ENCODE data around the gene CKS1B. TPM values are rescaled to one million over a fixed set of nuclear protein-coding genes. Genes with fewer than 3 reads are reported as not detected.

Gene CKS1B
- total RNA-seq, 2 experiments from 2014 or later, result 204 to 230 TPM

DNA sequence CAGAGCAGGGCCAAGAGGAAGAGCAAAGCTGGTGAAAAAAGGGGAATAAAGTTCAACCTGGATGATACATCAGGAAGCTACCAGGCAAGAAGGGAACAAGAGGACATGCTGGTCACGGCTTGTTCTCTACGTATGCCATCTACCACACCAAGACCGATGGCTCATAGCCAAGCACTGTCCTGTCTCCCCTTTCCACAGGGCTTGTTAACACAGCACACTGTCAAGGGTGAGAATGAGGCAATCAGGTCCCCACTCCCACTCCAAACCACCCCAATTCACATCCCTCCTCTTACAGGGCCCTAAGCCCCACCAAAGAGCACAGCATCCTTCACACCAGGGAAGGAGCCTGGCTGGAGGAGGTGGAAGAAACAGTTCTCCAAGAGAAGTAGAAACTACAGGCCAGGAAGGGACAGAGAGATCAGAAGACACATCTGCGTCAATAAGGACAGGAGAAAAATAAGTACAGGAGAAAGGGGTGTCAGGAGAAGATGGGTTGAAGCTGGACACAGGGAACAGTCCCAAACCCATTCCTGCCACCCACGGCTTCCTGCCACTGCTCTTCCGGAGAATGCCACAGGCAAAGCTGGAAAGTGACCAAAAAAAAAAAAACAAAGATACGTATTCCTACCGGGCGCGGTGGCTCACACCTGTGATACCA lies 3.0 kb upstream of the CKS1B start:
- intact Hi-C loops (cut with micrococcal nuclease; ENCODE audit: unreplicated experiment), result no loop called here
- H3K36me3 ChIP-seq (ENCODE audit: insufficient read depth, low read length), result peaks cover 52% of the 10 kb centered on the region
- H2AFZ ChIP-seq (ENCODE audit: low read length), result no peak overlapping the region
- no TSS peak for BruUV-seq (replicated peaks)
- H3K4me3 ChIP-seq (ENCODE audit: low read depth, low read length, poor library complexity, severe bottlenecking), result peak overlapping the region; percentile 10
- H3K4me2 ChIP-seq (ENCODE audit: low read length), result peak overlapping the region; percentile 59
- CTCF ChIA-PET (ENCODE audit: unreplicated experiment), result no interaction called here
- H3K9me3 ChIP-seq (ENCODE audit: low read length), result no peaks in the 10 kb centered on the region
- no peaks in the 10 kb centered on the region for H3K9me2 ChIP-seq (ENCODE audit: insufficient read depth, low read length)
- peaks cover 33% of the 10 kb centered on the region for H3K4me1 ChIP-seq (ENCODE audit: insufficient read depth, low read length, poor library complexity, severe bottlenecking)
- H3K79me2 ChIP-seq (ENCODE audit: insufficient read depth, low read depth, low read length), result peaks cover 51% of the 10 kb centered on the region
- POLR2A ChIA-PET, result interaction anchor here (1.8 kb wide), 1 partner anchor 16 kb away, joined by 6 read pairs; the partner anchor contains the start of gene PBXIP1
- DNase-seq (ENCODE audit: low spot score), result no peak
- no peak overlapping the region for H3K27ac ChIP-seq (ENCODE audit: low read depth, low read length, poor library complexity, severe bottlenecking)
- H4K20me1 ChIP-seq (ENCODE audit: insufficient read depth, low read length), result peaks cover 7% of the 10 kb centered on the region; the same call in 1 of the 2 replicates
- no peak for TF ChIP-seq EZH2phosphoT487 (IDR thresholded peaks at IDR 0.05; ENCODE audit: borderline replicate concordance, low read depth, low read length)
- TF ChIP-seq, protein P1, sequence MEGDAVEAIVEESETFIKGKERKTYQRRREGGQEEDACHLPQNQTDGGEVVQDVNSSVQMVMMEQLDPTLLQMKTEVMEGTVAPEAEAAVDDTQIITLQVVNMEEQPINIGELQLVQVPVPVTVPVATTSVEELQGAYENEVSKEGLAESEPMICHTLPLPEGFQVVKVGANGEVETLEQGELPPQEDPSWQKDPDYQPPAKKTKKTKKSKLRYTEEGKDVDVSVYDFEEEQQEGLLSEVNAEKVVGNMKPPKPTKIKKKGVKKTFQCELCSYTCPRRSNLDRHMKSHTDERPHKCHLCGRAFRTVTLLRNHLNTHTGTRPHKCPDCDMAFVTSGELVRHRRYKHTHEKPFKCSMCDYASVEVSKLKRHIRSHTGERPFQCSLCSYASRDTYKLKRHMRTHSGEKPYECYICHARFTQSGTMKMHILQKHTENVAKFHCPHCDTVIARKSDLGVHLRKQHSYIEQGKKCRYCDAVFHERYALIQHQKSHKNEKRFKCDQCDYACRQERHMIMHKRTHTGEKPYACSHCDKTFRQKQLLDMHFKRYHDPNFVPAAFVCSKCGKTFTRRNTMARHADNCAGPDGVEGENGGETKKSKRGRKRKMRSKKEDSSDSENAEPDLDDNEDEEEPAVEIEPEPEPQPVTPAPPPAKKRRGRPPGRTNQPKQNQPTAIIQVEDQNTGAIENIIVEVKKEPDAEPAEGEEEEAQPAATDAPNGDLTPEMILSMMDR (conservative IDR thresholded peaks at IDR 0.05; ENCODE audit: low read length), result no peak

DNA sequence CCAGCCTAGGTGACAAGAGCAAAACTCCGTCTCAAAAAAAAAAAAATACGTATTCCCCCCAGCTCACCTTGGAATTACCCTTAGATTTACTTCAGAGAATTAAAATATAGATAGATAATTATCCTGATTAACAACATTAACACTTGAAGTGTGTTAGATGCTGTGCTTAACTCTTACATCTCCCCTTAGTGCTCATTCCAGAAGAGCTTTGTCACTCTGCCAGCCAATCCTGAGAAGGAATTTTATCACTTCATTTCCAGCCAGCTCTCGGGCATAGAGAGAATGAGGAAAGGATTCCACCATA lies 2.3 kb upstream of the CKS1B start:
- Histone ChIP-seq H3K9me3 (ENCODE audit: low read length) (no peaks in the 10 kb centered on the region), H3K27ac (ENCODE audit: low read depth, low read length, poor library complexity, severe bottlenecking) (no peak overlapping the region), H3K4me1 (ENCODE audit: insufficient read depth, low read length, poor library complexity, severe bottlenecking) (peaks cover 40% of the 10 kb centered on the region), H3K4me2 (ENCODE audit: low read length) (peak overlapping the region; percentile 86), H3K9me2 (ENCODE audit: insufficient read depth, low read length) (no peaks in the 10 kb centered on the region), H3K4me3 (ENCODE audit: low read depth, low read length, poor library complexity, severe bottlenecking) (no peak overlapping the region), H4K20me1 (ENCODE audit: insufficient read depth, low read length) (peaks cover 8% of the 10 kb centered on the region; the same call in 1 of the 2 replicates), H2AFZ (ENCODE audit: low read length) (no peak overlapping the region), H3K79me2 (ENCODE audit: insufficient read depth, low read depth, low read length) (peaks cover 58% of the 10 kb centered on the region), H3K36me3 (ENCODE audit: insufficient read depth, low read length) (peaks cover 52% of the 10 kb centered on the region)
- TF ChIP-seq, protein P1 (conservative IDR thresholded peaks at IDR 0.05; ENCODE audit: low read length), result no peak
- TF ChIP-seq EZH2phosphoT487 (IDR thresholded peaks at IDR 0.05; ENCODE audit: borderline replicate concordance, low read depth, low read length), result no peak
- ChIA-PET CTCF (ENCODE audit: unreplicated experiment) (no interaction called here), POLR2A (interaction anchor here (1.8 kb wide), 1 partner anchor 16 kb away, joined by 6 read pairs; the partner anchor contains the start of gene PBXIP1)
- DNase-seq (ENCODE audit: low spot score), result no peak
- intact Hi-C loops (cut with micrococcal nuclease; ENCODE audit: unreplicated experiment), result no loop called here
- no TSS peak for BruUV-seq (replicated peaks)

Data from OCI-LY7 (cell line).